ENCODE results near the gene CLIC1.

The CLIC1 gene

DNA sequence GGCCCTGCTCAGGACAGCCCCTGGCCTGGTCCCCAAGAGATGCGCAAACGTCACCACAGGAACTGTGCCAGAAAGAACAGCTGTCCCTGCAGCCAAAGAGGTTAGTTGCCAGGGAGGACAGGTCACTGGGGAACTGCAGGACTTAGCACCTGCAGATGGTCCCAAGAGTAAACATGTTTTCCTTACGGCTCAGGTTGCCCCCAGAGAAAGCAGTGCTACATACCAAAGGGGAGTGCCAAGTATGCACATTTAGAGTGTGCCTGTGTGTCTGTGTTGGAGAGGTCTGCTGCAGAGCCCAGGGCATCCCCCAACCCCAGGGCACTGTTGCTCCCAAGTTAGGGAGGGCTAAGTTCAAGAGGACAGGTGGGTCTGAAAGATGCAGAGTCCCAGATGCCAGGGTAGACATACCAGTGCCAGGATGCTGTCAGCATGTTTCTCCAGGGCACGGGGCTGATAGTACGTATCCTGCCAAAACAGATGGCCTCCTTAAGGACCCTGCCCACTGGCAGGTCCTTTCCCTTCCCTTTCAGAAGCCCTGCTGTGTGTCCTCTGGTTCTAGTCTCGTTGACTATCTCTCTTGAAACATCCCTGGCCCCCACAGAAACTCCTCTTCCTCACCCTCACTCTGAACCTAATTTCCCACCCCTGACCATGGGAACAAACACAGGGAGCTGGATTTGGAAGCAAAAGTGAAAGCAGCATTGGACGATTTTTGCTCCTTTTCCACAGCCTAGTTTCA, 34.5 kb downstream of the CLIC1 start:
- no peak for DNase-seq
- no peak for ATAC-seq

DNA sequence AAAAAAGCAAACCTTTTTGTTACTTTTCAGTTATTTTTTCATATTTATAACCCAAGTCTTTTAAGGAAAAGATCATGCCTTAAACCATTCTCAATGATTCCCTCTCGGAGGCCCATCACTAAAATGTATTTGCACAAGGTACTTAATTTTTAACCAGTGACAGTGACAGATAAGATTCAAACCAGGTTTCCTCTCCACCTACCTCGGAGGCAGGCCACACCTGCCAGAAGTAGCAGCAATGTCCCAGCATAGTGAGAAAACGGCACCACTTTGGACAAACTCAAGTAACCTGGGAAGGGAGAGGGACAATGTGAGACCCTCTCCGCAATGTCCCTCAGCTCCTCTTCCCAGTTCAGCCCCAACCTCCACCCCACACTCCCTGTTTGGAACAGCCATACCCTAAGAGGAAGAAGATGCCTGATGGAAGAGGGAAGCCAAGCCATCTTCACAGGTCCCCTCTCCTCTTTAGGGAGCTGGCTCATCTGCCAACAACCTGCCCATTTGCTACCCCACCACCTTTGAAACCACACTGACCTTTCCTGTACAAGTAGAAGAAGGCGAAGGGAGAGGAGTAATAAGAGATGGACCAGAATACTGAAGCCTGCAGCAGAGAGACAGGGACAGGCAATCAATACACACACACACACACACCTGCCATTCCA, 35.5 kb downstream of the CLIC1 start:
- DNase-seq (no peak), ATAC-seq (no peak)

DNA sequence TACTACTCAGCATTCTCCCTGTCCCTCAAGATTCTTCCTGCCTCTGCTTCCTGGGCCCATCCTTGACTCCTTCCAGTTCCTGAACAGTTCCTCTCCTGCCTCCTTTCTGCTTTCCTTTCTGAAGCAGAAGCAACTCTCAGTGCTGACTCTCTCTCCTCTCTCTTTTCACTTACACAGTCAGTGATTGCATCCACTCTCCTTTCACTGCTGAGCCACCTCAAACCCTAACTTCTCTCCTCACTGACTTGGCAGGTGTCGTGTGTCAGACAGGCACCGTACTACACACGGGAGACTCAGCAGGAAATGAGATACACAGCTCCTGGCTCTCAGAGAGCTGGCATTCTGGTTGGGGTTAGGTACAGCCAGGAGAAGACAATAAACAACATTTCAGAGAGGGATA, 38.8 kb downstream of the CLIC1 start:
- ATAC-seq (no peak), DNase-seq (no peak)

DNA sequence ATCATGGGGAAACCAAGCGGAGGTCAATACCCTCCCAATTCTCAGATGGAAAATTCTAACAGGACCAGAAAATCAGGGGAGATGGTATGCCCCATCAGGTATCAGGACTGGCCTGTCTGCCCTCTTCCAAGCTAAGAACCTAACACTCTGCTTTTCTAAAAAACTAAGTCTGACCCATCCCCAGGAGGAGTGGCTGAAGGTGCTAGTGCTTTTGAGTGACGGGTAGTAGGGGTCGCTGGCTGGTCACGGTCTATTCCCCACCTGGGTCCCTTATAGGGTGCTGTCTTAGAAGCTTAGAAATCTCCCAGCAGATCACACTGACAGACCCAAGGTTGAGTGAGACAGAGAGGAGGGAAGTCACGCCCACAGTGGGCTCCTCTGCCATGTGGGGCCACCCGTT, 42.8 kb downstream of the CLIC1 start:
- no peak for DNase-seq
- ATAC-seq: no peak

DNA sequence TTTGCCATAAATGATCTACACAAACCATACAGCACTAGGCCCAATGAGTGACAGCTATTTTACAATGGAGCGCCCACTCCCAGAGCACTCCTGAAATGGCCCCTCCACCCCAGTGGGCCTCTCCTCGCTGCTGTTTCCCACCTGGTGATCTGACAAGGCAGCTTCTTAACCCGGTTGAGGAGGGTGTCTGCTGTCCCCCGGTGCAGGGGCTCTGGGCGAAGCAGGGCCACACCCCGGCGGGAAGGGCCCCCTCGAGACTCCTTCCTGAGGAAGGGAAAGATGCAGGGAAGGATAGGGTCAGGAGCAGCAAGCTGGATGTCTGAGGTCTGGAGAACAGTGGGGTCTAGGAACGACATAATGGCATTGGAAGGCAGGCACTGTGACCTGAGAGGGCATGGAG, 43.4 kb downstream of the CLIC1 start:
- no peak for DNase-seq
- no peak for ATAC-seq

DNA sequence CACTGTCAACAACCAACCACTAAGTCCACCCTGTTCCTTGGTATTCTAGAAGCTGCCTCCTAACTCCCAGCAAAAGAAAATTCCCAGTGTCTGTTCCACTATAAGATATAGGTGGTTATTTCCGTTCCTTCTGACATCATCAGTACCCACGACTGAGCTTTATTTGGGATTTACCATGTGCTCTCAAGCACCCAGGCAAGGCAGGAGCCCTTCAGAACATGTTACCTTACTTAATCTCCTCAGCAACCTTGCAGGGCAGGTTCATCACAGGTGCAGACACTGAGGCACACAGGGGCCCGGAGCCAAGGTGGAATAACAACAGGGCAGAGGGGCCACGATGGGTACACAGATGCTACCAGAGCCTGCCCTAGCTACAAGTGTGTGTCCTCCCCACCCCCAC, 44.0 kb downstream of the CLIC1 start:
- ATAC-seq: no peak
- no peak for DNase-seq

DNA sequence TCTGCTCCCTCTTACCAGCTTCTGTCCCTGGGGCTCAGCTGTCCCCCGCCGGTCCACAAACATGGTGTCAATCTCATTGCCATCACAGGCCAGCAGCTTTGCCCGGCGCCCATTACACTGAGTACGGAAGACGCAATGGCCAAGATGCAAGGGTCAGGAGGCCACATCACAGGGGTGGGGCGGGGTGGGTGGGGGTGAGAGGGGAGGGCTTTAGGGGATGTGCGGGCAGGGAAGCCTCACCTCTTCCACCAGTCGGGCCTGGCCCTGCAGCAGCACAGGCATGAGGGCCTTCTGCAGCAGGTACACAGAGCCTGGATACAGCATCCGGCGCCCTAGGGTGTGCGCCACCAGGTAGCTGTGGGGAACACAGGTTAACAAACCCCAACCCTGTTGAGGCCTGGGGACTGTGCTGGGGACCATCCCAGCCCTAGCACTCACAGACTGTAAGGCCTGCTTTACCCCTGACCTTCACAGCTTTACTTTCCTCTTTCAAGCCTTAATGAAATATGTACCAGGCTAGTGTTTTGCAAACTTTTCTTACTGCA, 44.7 kb downstream of the CLIC1 start:
- ATAC-seq (no peak), DNase-seq (no peak)

DNA sequence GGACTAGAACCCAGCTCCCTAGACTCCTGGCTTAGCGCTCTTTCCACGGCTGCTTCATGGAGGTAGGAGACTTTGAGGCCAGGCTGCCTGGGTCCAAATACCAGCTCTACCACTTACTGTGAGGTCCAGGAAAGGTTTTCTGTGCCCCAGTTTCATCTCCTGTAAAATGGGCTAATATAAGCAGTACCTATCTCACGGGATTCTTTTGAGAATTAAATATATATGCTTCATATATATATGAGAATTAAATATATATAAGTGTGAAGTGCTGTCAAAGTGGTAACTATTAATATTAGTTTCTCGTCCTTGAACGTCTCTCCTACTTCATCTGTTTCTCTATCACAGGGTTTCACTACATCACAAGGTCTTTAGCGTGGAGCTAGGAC, 45.3 kb downstream of the CLIC1 start:
- ATAC-seq (no peak), DNase-seq (no peak)

DNA sequence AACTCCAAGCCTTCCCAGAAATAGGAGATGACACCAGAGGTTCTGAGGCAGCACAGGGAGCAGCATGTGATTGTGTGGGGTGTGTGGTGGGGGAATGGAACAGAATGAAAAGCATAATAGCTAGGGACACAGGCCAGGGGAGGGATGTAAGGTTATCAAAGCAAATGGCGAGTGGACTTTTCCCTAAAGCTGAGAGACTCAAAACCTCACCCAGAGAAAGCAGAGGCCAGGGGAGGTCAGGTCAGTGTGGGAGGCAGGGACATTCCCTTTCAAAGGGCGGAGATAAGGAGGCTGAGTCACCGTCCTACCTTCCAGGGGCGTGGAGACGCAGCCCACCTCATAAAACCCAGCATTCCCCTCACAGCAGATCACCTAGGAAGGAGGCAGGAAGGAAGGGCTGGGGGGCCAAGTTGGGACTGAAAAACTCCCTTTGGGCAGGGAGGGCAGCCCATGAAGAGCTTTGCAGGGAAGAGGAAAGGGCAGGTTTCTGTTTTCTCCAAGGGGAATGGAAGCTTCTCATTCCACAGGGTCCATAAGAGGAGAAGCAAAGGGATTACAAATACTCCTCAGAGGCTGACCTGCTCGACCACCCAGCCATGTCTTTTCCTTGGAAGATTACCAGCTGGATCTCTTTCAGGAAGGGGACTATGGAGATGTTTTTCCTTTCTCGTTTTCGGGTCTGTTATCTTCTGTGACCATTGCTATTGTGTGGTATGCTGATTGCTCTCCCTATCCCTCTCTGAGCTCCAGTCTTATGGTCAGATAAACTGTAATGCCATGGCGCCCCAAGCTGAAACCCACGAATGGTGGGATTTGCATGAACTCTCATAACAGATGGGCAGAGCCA, 45.9 kb downstream of the CLIC1 start:
- ATAC-seq (peak; percentile 65), DNase-seq (no peak)

DNA sequence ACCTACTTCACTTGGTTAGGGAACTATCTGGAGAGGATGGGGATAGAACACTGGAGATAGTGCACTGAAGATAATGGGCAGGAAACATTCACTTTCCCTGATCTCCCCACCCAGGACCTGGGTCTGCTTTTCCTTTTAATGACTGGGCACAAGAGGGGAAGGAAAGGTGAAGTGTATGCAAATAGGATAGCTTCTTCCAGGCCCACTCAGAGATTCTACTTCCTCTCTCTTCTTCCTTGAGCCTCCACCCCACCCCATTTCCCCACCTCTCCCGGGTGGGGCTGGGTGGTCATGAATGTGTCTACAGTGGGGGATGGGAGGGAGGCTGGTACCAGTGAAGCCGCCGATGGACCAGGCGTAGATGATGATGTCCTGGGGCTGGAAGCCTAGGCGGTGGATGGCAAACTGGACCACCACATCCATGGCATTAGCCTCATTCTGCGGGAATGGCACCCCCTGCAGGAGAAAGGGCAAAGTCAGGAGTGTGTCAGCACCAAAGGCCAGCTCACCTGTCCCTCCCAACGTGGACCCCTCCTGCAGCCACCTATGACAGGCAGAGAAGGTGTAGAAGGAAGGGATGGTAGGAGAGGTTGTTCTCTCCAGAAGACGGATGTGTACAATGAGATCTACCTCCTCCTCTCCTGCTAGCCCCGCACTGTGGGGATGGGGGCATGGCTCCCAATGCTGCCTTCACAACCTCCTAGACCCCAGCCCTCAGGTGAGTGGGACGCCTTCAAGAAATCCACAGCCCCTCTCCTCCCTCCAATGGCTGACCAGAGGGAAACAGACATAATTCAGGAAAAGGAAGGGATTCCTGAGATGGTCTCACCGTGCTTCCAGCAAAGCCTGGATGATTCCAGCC, 46.9 kb downstream of the CLIC1 start:
- ATAC-seq (no peak), DNase-seq (peak; percentile 30)

DNA sequence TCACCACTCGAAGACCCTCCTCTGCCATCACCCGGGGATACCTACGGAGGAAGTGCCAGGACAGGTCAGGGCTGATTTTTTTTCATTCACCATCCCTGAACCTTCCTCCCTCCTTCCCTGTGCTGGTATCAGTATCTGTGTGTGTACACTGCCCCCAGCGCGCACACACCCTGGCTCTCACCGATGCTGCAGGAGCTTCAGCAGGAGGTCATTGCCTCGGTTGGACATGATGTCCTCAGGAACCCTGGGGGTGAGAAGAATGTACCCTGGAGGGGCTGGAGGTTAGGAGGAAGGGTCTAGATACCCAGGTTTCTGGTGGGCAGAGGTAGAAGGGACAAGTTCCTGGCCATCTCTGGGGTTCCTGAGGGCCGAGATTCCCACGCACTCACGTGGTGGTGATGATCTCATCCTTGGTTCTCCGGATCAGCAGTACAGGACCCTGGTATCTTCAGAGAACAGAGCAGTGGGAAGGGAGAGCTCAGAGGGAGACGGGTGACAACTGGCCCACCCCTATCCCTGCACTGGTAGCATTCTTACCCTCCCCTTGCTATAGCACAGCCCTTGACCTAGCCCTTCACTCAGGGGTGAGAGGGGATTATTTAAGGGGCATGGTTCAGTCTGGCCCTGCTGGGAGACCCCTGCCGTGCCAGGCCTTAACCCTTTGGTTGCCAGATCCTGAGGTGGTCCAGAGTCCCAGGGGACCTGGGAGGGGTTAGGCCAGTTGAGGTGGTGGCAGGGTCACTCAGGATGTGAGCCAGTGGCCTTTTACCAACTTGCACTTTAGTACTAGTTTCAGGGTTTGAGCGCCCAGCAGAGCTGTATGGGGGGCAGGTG, 48.3 kb downstream of the CLIC1 start:
- no peak for DNase-seq
- no peak for ATAC-seq

DNA sequence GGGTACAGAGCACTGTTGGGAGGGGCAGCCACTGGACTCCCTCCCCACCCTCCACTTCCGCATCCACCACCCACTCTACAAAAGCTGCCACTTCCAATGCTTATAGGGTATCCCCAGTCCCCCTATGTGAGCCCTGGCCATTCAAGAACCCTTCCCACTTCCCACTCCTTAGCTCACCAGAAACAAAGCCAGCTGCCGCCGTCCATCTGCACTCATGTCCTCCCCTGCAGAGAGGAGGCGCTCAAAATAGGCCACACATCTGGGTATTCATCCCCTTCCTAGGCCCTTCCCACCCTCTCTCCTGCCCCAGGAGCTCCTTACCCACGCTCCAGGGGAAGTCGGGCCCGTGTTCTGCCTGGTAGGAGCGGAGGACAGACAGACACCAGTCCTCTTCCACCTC, 49.0 kb downstream of the CLIC1 start:
- DNase-seq: no peak
- no peak for ATAC-seq

DNA sequence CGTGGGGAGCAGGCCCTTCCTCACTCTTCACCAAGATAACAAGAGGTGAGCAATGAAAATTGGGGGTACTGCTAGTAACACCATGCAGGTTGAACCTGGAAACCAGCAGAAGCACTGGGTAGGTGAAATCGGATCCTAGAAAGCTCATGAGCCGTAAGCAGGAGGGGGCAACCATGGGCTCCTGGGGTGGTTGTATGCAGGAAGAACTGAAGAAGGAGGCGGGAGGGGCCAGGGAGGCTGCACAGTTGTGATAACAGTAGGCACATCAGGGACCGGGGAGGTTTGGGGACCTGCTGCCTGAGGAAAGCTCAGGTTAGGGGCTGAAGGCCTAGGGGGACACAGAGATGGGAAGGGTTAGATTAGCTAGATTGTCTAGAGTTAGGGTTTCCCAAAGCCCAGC, 49.8 kb downstream of the CLIC1 start:
- ATAC-seq (no peak), DNase-seq (no peak)

DNA sequence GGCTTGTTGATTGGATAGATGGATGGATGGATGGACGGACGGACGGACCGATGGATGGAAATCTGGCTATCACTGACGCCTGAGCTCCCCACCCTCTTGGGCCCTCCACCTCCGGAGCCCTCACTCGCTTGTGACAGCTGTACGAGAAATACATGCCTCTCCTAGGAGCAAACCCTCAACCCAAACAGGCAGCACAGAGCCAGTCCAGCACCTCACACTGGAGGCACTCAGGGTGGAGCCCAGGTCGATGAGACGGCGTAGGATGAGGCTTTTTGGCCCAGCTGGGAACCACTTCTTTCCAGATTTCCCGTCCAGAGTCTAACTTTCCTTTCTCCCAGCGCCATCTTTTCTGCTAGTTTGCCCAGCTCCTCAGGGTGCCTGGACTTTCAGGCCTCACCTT, 52.7 kb downstream of the CLIC1 start:
- DNase-seq (no peak), ATAC-seq (no peak)

DNA sequence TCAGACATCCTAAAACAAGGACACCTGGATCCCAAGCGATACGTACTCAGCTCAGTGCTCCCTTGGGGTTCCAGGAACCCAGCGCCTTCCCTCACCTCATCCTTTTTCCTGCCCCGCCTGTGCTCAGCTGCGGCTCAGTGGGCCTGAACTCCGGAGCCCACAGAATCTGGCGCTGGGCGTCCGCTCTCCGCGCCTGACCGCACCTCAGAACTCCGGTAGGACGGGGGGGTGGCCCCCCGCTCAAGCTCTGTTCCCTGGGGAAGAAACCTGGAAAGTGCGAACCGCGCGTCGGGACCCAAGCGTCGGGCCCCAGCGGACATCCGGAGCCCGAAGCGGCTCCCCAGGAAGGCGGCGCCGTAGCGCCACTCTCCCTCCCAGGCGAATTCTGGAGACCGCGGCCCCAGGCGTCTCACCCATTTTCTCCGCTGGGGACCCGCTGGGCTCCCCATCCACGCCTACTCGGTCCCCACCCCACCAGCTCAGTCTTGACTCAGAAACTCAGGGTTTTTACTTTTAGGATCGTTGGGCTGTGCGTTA, 55.1 kb downstream of the CLIC1 start:
- ATAC-seq: peak; percentile 59
- DNase-seq: peak; percentile 66

Data from stimulated activated naive CD8-positive, alpha-beta T cell treated with anti-CD3 and anti-CD28 coated beads, Interleukin-15, Interleukin-2, amounts not matched to agents 100 U/mL and 50 U/mL, for 24 hours (primary cell).